CD14-positive monocyte (primary cell): ENCODE measurements around the gene SLC35A1. TPM values are rescaled to one million over a fixed set of nuclear protein-coding genes. Genes with fewer than 3 reads are reported as not detected.

ENCODE experiments used
- DNase-seq, 3 donors: peaks; one replicate each; pipeline ENCODE4 v3.0.0-alpha.2; 2011 to 2022
- H2AFZ ChIP-seq: 2 replicates; pipeline ENCODE4 v1.6.0; 2012; ENCODE audit warnings: mild to moderate bottlenecking, low read depth, low read length, inconsistent platforms; ENCODE audit not compliant: insufficient read depth, poor library complexity, severe bottlenecking
- H3K27ac ChIP-seq, 2 donors: 1 replicate in 1 of 2; 2 replicates in 1 of 2; pipeline ENCODE4 v1.5.1; 2012 to 2013; ENCODE audit warnings: low read length in 2 of 2, control low read depth in 1 of 2, inconsistent platforms in 1 of 2, low read depth in 1 of 2, mild to moderate bottlenecking in 1 of 2
- H3K27me3 ChIP-seq, 2 donors: one replicate each; pipeline versions ENCODE4 v1.6.0 to v1.6.1; 2011 to 2013; ENCODE audit warnings: low read length in 2 of 2; ENCODE audit not compliant: control insufficient read depth in 2 of 2, insufficient read depth in 2 of 2
- H3K36me3 ChIP-seq, 2 donors: replicated peaks in 1 of 2; 1 replicate in 1 of 2; 2 replicates in 1 of 2; pipeline versions ENCODE4 v1.5.1 to v1.6.1; 2012 to 2013; ENCODE audit warnings: low read length in 2 of 2, control low read depth in 1 of 2, inconsistent platforms in 1 of 2, mild to moderate bottlenecking in 1 of 2; ENCODE audit not compliant: insufficient read depth in 2 of 2, control insufficient read depth in 1 of 2
- H3K4me1 ChIP-seq, 2 donors: 1 replicate in 1 of 2; 2 replicates in 1 of 2; pipeline versions ENCODE4 v1.5.1 to v1.6.1; 2012 to 2013; ENCODE audit warnings: low read length in 2 of 2, control low read depth in 1 of 2, inconsistent platforms in 1 of 2, mild to moderate bottlenecking in 1 of 2, moderate library complexity in 1 of 2; ENCODE audit not compliant: insufficient read depth in 2 of 2, control insufficient read depth in 1 of 2
- H3K4me2 ChIP-seq: replicated peaks from 2 replicates; pipeline ENCODE3; 2012; ENCODE audit warnings: low read length, moderate library complexity, mild to moderate bottlenecking; ENCODE audit not compliant: poor library complexity, severe bottlenecking; ENCODE audit errors: extremely low read depth
- H3K4me3 ChIP-seq, 3 experiments: fragments of 200-600 bp in 1 of 3; sonication (generic) in 1 of 3; replicated peaks in 1 of 3; 1 replicate in 2 of 3; 2 replicates in 1 of 3; pipeline ENCODE4 v1.5.1; 2011 to 2013; ENCODE audit warnings: low read length in 3 of 3, mild to moderate bottlenecking in 3 of 3, control low read depth in 2 of 3, low read depth in 2 of 3, inconsistent platforms in 1 of 3, moderate library complexity in 1 of 3
- H3K79me2 ChIP-seq: 2 replicates; pipeline ENCODE4 v1.6.0; 2012; ENCODE audit warnings: mild to moderate bottlenecking, control low read depth, inconsistent platforms, low read length, moderate library complexity; ENCODE audit not compliant: insufficient read depth
- H3K9ac ChIP-seq: 2 replicates; pipeline ENCODE4 v1.6.0; 2017; ENCODE audit warnings: low read length, mild to moderate bottlenecking; ENCODE audit not compliant: insufficient read depth, poor library complexity, severe bottlenecking
- H3K9me3 ChIP-seq, 2 donors: replicated peaks in 1 of 2; 1 replicate in 1 of 2; 2 replicates in 1 of 2; pipeline versions ENCODE4 v1.5.1 to v1.6.1; 2012 to 2013; ENCODE audit warnings: low read length in 2 of 2, control low read depth in 1 of 2; ENCODE audit not compliant: control insufficient read depth in 1 of 2, insufficient read depth in 1 of 2
- H4K20me1 ChIP-seq: 2 replicates; pipeline ENCODE4 v1.6.0; 2012; ENCODE audit warnings: mild to moderate bottlenecking, low read length, control low read depth, moderate library complexity; ENCODE audit not compliant: insufficient read depth
- H3K27ac Mint-ChIP-seq, 7 donors: one replicate each; pipeline ENCODE4 v1.8.0; 2020; ENCODE audit warnings: mild to moderate bottlenecking in 7 of 7, mixed read lengths in 7 of 7, moderate library complexity in 6 of 7, inconsistent platforms in 2 of 7
- H3K27me3 Mint-ChIP-seq, 3 donors: one replicate each; pipeline ENCODE4 v1.8.0; 2021 to 2022; ENCODE audit warnings: low read depth in 3 of 3, mild to moderate bottlenecking in 3 of 3, mixed read lengths in 3 of 3, moderate library complexity in 3 of 3, inconsistent platforms in 1 of 3
- H3K36me3 Mint-ChIP-seq, 2 donors: one replicate each; pipeline ENCODE4 v1.8.0; 2020; ENCODE audit warnings: mixed read lengths in 2 of 2, inconsistent platforms in 1 of 2, mild to moderate bottlenecking in 1 of 2
- H3K4me1 Mint-ChIP-seq: one replicate; pipeline ENCODE4 v1.8.0; 2020; ENCODE audit warnings: mild to moderate bottlenecking, mixed read lengths
- H3K4me3 Mint-ChIP-seq, 2 donors: one replicate each; pipeline ENCODE4 v1.8.0; 2020; ENCODE audit warnings: mild to moderate bottlenecking in 2 of 2, mixed read lengths in 2 of 2, moderate library complexity in 1 of 2
- H3K9me3 Mint-ChIP-seq, 7 donors: one replicate each; pipeline ENCODE4 v1.8.0; 2020 to 2022; ENCODE audit warnings: mixed read lengths in 7 of 7, mild to moderate bottlenecking in 6 of 7, moderate library complexity in 6 of 7, inconsistent platforms in 2 of 7
- WGBS: methylation state at CpG from one replicate; pipeline ENCODE4 v1.1.5; 2013; ENCODE audit warnings: missing lambda C conversion rate; ENCODE audit not compliant: insufficient coverage; 5-methylcytosine and 5-hydroxymethylcytosine counted together
- intact Hi-C, 2 donors: fragments of 100-400 bp; cut with micrococcal nuclease; formaldehyde crosslinking; loops; one replicate each; pipeline versions ENCODE4 v1.15.0 to v1.15.1; 2023
- polyA plus RNA-seq, 3 donors: library from polyadenylated mRNA; depleted of rRNA in 1 of 3; unstranded in 2 of 3; stranded (reverse) in 1 of 3; fragments of 300-500 nt in 2 of 3; fragments of >200 nt in 1 of 3; fragmentation: Illumina TruSeq in 2 of 3; gene quantifications; 1 replicate in 2 of 3; 2 replicates in 1 of 3; pipeline ENCODE4 v1.2.3, GENCODE V29; 2012 to 2021
- small RNA-seq: library from RNA; depleted of rRNA; stranded (forward); fragments of <200 nt; gene quantifications from one replicate; pipeline ENCODE3, GENCODE V24; 2012; ENCODE audit warnings: low read depth; ENCODE audit not compliant: insufficient read length
- TF ChIP-seq, protein P1 (sequence below): fragments of 200-600 bp; IDR thresholded peaks from one replicate; pipeline ENCODE4 v1.8.0; 2022; ENCODE audit warnings: antibody characterized with exemption, mild to moderate bottlenecking

Gene SLC35A1
- polyA plus RNA-seq, 3 donors, result 44.6 to 103 (median 90.6) TPM

DNA sequence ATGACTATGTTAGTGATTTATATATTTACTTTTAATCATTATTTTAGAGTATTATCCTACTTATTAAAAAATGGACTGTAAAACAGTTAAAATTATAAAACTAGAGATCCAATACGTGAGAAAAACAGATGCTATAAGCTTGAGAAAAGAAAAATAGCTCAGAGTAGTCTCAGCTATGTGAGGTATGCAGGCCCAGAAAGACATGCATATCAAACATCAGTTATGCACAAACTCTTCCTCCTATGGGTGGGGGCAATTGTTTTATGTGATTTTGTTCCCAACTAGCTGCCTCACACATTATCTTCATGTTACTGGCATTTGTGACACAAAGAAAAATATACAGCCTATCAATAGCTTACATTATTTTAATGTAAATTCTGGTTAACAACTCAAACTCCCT, 88.2 kb downstream of the SLC35A1 start:
- Histone ChIP-seq H3K36me3 (peaks cover 71 to 83% of the 10 kb centered on the region in 2 donors), H3K4me2 (no peak overlapping the region), H3K27ac (no peak overlapping the region), H3K4me1 (no peaks in the 10 kb centered on the region), H3K27me3 (no peaks in the 10 kb centered on the region), H3K4me3 (no peak overlapping the region), H3K9ac (no peak overlapping the region), H3K9me3 (no peaks in the 10 kb centered on the region), H4K20me1 (no peaks in the 10 kb centered on the region), H2AFZ (no peak overlapping the region), H3K79me2 (no peaks in the 10 kb centered on the region)
- intact Hi-C loops, result no loop called here
- no peak for DNase-seq
- TF ChIP-seq, protein P1, sequence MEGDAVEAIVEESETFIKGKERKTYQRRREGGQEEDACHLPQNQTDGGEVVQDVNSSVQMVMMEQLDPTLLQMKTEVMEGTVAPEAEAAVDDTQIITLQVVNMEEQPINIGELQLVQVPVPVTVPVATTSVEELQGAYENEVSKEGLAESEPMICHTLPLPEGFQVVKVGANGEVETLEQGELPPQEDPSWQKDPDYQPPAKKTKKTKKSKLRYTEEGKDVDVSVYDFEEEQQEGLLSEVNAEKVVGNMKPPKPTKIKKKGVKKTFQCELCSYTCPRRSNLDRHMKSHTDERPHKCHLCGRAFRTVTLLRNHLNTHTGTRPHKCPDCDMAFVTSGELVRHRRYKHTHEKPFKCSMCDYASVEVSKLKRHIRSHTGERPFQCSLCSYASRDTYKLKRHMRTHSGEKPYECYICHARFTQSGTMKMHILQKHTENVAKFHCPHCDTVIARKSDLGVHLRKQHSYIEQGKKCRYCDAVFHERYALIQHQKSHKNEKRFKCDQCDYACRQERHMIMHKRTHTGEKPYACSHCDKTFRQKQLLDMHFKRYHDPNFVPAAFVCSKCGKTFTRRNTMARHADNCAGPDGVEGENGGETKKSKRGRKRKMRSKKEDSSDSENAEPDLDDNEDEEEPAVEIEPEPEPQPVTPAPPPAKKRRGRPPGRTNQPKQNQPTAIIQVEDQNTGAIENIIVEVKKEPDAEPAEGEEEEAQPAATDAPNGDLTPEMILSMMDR, result no peak
- Mint-ChIP-seq H3K4me1 (no peaks in the 10 kb centered on the region), H3K4me3 (no peak overlapping the region), H3K36me3 (peaks cover 54 to 62% of the 10 kb centered on the region in 2 donors), H3K27me3 (no peaks in the 10 kb centered on the region), H3K27ac (no peak overlapping the region), H3K9me3 (no peaks in the 10 kb centered on the region)
- no CpG with 5 or more reads among the region's 1 CpG for WGBS

Small RNAs within 50 kb of the gene (small RNA-seq; reads per million reads assigned to genes)
- gene AL049697.2 (not detected), gene RNU6-444P (not detected)

Other genes starting within 250 kb of the SLC35A1 start
- gene SMIM8, start 150.4 kb upstream of the SLC35A1 start, polyA plus RNA-seq, result 1 to 10 TPM; 2.0 to 8.2 (median 5.9) TPM
- gene GJB7, start 143.7 kb upstream of the SLC35A1 start, polyA plus RNA-seq, result not detected
- under 1 TPM in 2 of 3 donors, not detected in 1; 0.26 to 0.27 TPM for gene C6orf163, start 128.2 kb upstream of the SLC35A1 start, polyA plus RNA-seq
- not detected for gene CFAP206, start 65.0 kb upstream of the SLC35A1 start, polyA plus RNA-seq
- 10 to 100 TPM in 2 of 3 donors, 1 to 10 TPM in 1; 8.6 to 33.0 (median 27.3) TPM for gene RARS2, start 117.0 kb downstream of the SLC35A1 start, polyA plus RNA-seq
- gene ORC3, start 117.2 kb downstream of the SLC35A1 start, polyA plus RNA-seq, result 10 to 100 TPM in 2 of 3 donors, 1 to 10 TPM in 1; 9.1 to 20.7 (median 16.2) TPM
- gene AKIRIN2, start 229.3 kb downstream of the SLC35A1 start, polyA plus RNA-seq, result 100 to 1,000 TPM; 102 to 145 (median 118) TPM